ENCODE measurements around the gene MSANTD1.
A peak's percentile ranks its signal among the peaks of the same experiment; 100 is the strongest.

Gene MSANTD1

GRCh38 chr4:3234171-3235029 is 14.6 kb upstream of the MSANTD1 start:
- DNase-seq: no peak

- no peak for DNase-seq
Observed at GRCh38 chr4:3235030-3235345, 14.0 kb upstream of the MSANTD1 start.

GRCh38 chr4:3235581-3235980 is 13.4 kb upstream of the MSANTD1 start:
- no peak for DNase-seq

- no peak for DNase-seq
Observed at GRCh38 chr4:3236326-3236878, 12.6 kb upstream of the MSANTD1 start.

- DNase-seq: no peak
Observed at GRCh38 chr4:3237266-3237665, 11.7 kb upstream of the MSANTD1 start.

- DNase-seq: no peak
Observed at GRCh38 chr4:3237712-3238560, 11.0 kb upstream of the MSANTD1 start.

DNA sequence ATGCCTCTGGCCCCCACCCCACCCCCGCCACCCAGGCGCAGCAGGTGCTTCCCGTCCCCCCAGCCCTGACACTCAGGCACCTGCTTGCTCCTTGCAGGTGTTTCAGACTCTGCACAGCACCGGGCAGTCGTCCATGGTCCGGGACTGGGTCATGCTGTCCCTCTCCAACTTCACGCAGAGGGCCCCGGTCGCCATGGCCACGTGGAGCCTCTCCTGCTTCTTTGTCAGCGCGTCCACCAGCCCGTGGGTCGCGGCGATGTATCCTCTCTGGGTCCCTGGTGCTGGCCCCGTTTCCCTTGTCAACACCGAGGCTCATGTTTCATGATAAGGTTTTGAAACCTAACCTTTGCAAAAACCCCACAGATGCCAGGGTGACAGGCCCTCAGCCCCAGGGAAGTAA is 10.2 kb upstream of the MSANTD1 start:
- DNase-seq: no peak

DNA sequence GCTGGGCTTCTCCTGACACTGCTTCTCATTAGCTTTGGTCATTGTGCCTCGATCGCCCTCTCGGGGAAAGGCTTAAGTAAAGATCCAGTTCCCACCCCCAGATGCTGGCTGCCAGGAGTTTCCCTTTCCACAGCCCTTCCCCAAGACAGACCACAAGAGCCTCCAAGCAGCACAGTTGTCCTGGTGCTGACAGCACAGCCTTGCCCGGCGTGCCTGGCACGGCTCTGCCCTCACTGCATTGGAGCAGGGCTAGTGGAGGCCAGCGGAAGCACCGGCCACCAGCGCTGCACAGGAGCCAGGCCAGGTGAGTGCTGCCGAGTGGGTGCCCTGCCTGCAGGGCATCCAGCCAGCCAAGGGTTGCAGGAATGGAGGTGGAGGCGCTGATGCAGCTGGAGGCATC is 9.7 kb upstream of the MSANTD1 start:
- DNase-seq: no peak

GRCh38 chr4:3239998-3240920 is 8.7 kb upstream of the MSANTD1 start:
- DNase-seq: peak; percentile 82

- no peak for DNase-seq
Observed at GRCh38 chr4:3240936-3241522, 7.9 kb upstream of the MSANTD1 start.

DNA sequence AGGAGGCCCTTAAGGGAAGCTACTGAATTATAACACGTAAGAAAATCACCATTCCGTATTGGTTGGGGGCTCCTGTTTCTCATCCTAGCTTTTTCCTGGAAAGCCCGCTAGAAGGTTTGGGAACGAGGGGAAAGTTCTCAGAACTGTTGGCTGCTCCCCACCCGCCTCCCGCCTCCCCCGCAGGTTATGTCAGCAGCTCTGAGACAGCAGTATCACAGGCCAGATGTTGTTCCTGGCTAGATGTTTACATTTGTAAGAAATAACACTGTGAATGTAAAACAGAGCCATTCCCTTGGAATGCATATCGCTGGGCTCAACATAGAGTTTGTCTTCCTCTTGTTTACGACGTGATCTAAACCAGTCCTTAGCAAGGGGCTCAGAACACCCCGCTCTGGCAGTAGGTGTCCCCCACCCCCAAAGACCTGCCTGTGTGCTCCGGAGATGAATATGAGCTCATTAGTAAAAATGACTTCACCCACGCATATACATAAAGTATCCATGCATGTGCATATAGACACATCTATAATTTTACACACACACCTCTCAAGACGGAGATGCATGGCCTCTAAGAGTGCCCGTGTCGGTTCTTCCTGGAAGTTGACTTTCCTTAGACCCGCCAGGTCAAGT is 6.9 kb upstream of the MSANTD1 start:
- DNase-seq: no peak

DNA sequence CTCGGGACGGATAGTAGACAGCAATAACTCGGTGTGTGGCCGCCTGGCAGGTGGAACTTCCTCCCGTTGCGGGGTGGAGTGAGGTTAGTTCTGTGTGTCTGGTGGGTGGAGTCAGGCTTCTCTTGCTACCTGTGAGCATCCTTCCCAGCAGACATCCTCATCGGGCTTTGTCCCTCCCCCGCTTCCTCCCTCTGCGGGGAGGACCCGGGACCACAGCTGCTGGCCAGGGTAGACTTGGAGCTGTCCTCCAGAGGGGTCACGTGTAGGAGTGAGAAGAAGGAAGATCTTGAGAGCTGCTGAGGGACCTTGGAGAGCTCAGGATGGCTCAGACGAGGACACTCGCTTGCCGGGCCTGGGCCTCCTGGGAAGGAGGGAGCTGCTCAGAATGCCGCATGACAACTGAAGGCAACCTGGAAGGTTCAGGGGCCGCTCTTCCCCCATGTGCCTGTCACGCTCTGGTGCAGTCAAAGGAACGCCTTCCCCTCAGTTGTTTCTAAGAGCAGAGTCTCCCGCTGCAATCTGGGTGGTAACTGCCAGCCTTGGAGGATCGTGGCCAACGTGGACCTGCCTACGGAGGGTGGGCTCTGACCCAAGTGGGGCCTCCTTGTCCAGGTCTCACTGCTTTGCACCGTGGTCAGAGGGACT is 5.7 kb upstream of the MSANTD1 start:
- DNase-seq: no peak

GRCh38 chr4:3244002-3244401 is 5.0 kb upstream of the MSANTD1 start:
- no peak for DNase-seq

DNA sequence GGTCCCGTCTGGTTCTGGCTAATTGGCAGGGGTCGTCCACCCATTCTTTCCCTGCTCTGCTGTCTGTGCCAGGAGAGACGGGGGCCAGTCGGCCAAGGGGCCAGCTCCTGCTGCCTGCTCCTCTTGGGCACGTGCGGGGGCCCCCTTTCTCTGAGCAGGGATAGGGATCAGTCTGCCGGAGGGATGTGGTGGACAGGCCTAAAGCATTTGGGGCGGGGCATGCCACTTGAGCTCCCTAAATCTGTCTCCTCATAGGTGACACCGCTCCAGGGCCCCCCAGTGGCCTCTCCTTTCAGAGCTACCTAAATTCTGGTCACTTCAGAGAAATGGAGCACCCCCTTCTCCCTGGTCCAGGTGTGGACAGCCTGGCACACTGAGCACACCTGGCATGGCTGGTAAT is 4.2 kb upstream of the MSANTD1 start:
- no peak for DNase-seq

GRCh38 chr4:3245676-3246075 is 3.3 kb upstream of the MSANTD1 start:
- no peak for DNase-seq

DNA sequence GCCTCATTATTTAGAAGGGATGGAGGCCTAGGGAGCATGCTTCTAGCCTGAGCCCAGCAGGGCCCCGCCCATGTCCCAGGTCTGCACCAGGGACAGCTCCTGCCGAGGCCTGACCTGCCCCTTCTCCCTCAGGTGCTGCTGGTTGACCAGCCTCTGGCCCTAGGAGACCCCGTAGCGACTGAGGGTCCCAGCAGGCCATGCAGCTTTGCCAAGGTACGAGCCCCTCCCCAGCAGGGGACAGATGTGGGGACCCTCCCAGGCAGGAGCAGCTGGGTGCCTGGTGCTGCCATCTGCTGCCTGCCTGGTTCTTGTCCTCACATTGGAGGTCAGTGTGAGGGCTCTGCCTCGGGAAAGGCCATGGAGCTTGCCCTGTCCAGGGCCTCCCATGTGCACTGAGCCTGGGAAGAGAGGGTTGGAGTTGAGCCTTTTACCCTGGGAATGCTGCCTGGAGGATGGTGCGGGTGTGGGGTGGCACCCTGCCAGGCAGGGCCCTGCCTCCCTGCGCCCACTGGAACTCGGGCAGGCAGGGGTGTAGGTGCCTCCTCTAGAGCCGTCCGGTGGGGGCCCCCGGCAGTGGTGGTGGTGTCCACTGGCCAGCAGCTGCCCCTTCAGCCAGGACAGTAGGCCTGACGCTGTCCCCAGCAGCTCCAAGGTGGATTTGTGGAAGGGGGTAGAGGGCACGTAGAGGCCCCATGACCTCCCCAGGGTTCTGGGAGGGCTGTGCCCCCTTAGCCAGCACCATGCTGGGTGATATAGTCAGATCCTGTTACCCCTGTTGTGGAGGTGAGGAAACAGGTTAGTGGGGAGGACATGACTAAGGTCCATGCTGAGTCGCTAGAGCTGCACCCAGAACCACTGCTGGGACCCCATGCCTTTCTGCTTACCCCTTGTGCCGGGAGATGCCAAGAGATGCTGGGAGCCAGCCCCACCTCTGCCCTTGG is 2.2 kb upstream of the MSANTD1 start:
- DNase-seq: no peak

DNA sequence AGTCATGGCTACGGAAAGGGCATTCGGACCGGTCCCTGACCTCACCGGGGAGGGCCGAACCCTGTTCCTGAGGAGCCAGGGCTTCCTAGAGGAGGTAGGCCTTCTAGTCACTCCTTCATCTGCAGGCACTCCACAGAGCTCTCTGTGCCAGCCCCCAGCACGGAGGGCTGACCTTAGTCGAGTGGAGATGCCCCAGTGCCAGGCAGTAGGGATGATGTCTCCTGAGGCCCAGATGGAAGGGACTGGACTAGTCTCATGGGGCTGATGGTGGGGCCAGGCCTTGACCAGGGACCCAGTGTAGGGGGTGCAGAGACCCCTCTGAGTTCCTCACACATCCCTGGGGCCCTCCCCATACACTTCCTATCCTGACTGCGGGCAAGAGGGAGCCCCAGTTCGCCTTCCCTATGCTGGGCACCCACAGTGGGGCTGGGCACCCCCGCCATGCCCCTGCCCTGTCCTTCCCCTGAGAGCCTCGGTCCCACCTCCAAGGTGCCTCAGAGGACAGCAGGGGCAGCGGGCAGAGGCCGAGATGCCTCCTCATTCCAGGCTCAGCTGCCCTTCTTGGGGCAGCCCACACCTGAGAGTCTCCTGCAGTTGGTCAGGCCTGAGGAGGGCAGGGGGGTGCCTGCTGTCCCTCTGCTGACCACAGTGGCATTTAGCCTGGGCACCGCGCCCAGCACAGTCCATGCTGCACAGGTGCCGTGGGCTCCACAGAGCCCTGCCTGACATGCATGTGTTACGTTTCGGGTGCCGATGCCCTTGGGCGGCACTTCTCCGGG is 1.4 kb upstream of the MSANTD1 start:
- no peak for DNase-seq

DNA sequence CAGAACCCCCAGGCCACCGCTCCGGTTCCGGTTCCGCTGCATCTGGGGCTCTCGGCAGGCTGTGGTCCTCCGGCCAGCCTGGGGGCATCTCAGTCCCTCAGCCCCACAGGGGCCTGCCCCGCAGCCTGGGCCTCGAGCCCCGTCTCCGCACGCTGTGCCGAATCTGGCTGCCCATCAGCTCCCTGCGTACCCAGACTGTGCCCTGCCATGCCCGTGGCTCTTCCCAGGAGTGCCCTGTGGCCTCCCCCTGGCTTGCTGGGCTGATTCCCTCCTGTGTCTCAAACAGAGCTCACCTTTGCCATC is 830 bp upstream of the MSANTD1 start:
- no peak for DNase-seq

- no peak for DNase-seq
Observed at GRCh38 chr4:3249711-3250437, 915 bp downstream of the MSANTD1 start.
